Activated T-cell treated with anti-CD3 and anti-CD28 coated beads, Interleukin-2, amount 50 U/mL, for 72 hours (primary cell): Measurements from ENCODE around the gene FOXA3. TPM values are rescaled to one million over a fixed set of nuclear protein-coding genes. Genes with fewer than 3 reads are reported as not detected.
A peak's percentile ranks its signal among the peaks of the same experiment; 100 is the strongest.

Experiments used
- ATAC-seq, 2 donors: fragments of 150-1000 bp; cut with Tn5 transposase; replicated peaks in 1 of 2; 2 replicates each; pipeline ENCODE4 v1.10.0; 2021; ENCODE audit warnings: moderate library complexity in 2 of 2, mild to moderate bottlenecking in 1 of 2
- DNase-seq, 2 donors: peaks; one replicate each; pipeline ENCODE4 v3.0.0; 2021 to 2022; ENCODE audit warnings: mixed read lengths in 1 of 2
- H3K27ac Mint-ChIP-seq: one replicate; pipeline ENCODE4 v1.8.0; 2022; ENCODE audit warnings: mild to moderate bottlenecking, moderate library complexity, mixed read lengths
- H3K27me3 Mint-ChIP-seq: one replicate; pipeline ENCODE4 v1.8.0; 2022; ENCODE audit warnings: low read depth, mixed read lengths
- H3K36me3 Mint-ChIP-seq, 2 donors: one replicate each; pipeline ENCODE4 v1.8.0; 2022; ENCODE audit warnings: mixed read lengths in 2 of 2, mild to moderate bottlenecking in 1 of 2; ENCODE audit not compliant: insufficient read depth in 2 of 2
- H3K4me1 Mint-ChIP-seq: one replicate; pipeline ENCODE4 v1.8.0; 2022; ENCODE audit warnings: low read depth, mixed read lengths
- H3K4me3 Mint-ChIP-seq, 2 donors: one replicate each; pipeline ENCODE4 v1.8.0; 2022; ENCODE audit warnings: mild to moderate bottlenecking in 2 of 2, mixed read lengths in 2 of 2, moderate library complexity in 2 of 2
- H3K9me3 Mint-ChIP-seq, 2 donors: one replicate each; pipeline ENCODE4 v1.8.0; 2022; ENCODE audit warnings: mixed read lengths in 2 of 2
- total RNA-seq, 2 donors: library from RNA; stranded (reverse); gene quantifications; one replicate each; pipeline ENCODE4 v1.2.3, GENCODE V29; 2022

The FOXA3 gene
- total RNA-seq, 2 donors from 2014 or later: 0.88 to 1.6 TPM

- Mint-ChIP-seq H3K36me3 (peaks cover 5 to 11% of the 10 kb centered on the region in 2 donors), H3K27ac (no peak overlapping the region), H3K9me3 (no peaks in the 10 kb centered on the region), H3K27me3 (no peaks in the 10 kb centered on the region), H3K4me1 (peaks cover 4% of the 10 kb centered on the region), H3K4me3 (no peak overlapping the region)
- no peak for DNase-seq
- ATAC-seq: no peak
Measured at GRCh38 chr19:45823182-45823581, 40.9 kb upstream of the FOXA3 start.

GRCh38 chr19:45824041-45824471 lies 40.1 kb upstream of the FOXA3 start:
- H3K9me3 Mint-ChIP-seq: no peaks in the 10 kb centered on the region
- peaks cover 10 to 15% of the 10 kb centered on the region in 2 donors for H3K36me3 Mint-ChIP-seq
- DNase-seq (no peak), ATAC-seq (no peak)
- H3K27me3 Mint-ChIP-seq: no peaks in the 10 kb centered on the region
- H3K27ac Mint-ChIP-seq: no peak overlapping the region
- no peak overlapping the region for H3K4me3 Mint-ChIP-seq
- H3K4me1 Mint-ChIP-seq: peaks cover 4% of the 10 kb centered on the region

DNA sequence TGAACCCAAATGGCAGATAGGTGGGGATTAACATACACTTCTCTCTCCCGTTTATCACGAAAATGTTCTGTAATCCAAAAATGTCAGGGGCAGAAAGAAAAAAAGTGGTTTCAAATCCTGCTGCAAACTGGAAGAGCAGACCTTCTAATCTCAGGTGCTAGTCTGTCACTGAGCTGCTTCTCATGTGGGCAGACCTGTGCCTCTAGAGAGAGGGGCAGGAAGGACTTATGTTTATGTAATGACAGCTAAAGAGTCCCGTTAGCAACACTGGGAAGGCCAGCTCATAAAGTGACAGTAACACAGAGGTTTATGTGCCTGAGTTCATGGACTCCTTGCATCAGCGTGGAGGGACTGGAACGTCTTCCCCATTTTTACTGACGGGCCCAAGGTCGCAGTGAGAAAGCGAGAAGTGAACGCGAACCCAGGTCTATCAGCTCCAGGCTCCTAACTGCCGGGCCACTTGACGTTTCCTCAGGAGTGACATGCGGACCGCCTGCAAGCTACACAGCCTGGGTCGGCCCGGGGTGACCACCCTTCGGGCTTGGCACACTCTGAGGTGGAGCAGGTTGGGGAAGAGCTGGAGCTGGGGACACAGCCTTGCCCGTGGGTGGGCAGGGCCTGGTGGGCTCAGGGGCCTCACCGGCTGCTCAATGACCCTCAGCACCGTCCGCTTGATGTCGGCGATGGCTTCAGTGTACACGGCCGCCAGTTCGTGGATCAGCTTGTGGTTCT lies 39.4 kb upstream of the FOXA3 start:
- Mint-ChIP-seq H3K27ac (no peak overlapping the region), H3K36me3 (peaks cover 10 to 17% of the 10 kb centered on the region in 2 donors), H3K4me3 (no peak overlapping the region), H3K27me3 (no peaks in the 10 kb centered on the region), H3K9me3 (no peaks in the 10 kb centered on the region), H3K4me1 (peaks cover 4% of the 10 kb centered on the region)
- ATAC-seq (no peak), DNase-seq (no peak)

- no peak for DNase-seq
- H3K27ac Mint-ChIP-seq: no peak overlapping the region
- peaks cover 10 to 19% of the 10 kb centered on the region in 2 donors for H3K36me3 Mint-ChIP-seq
Measured at GRCh38 chr19:45825263-45825605, 38.9 kb upstream of the FOXA3 start.

GRCh38 chr19:45825917-45826893 lies 37.9 kb upstream of the FOXA3 start:
- peaks cover 10 to 24% of the 10 kb centered on the region in 2 donors for H3K36me3 Mint-ChIP-seq
- peaks cover 4% of the 10 kb centered on the region for H3K4me1 Mint-ChIP-seq
- peak overlapping the region; percentile 12 for H3K27ac Mint-ChIP-seq
- H3K27me3 Mint-ChIP-seq: no peaks in the 10 kb centered on the region
- no peak for DNase-seq
- ATAC-seq: no peak
- H3K9me3 Mint-ChIP-seq: no peaks in the 10 kb centered on the region
- H3K4me3 Mint-ChIP-seq: no peak overlapping the region

More at GRCh38 chr19:45825263-45825605, 38.9 kb upstream of the FOXA3 start:
- H3K27me3 Mint-ChIP-seq: no peaks in the 10 kb centered on the region
- no peaks in the 10 kb centered on the region for H3K9me3 Mint-ChIP-seq
- H3K4me3 Mint-ChIP-seq: no peak overlapping the region
- peaks cover 4% of the 10 kb centered on the region for H3K4me1 Mint-ChIP-seq
- no peak for ATAC-seq

DNA sequence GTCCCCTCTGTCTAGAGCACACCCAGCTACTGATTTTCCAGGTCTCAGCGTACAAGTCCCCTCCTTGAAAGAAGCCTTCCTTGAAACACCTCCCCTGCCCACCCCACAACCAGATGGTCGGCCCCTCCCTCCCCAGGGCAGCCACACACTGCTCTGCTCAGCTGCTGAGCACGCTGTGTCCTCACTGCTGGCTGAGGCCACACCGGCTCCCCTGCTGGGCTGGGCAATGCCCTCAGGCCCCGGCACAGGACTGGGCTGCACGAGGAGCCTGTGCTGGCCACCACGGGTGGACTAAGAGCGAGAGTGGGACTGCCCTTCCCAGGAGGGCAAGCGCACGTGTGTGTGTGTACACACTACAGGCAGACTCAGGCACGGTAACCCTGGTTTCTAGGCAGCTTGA lies 37.2 kb upstream of the FOXA3 start:
- no peak overlapping the region for H3K4me3 Mint-ChIP-seq
- peaks cover 4% of the 10 kb centered on the region for H3K4me1 Mint-ChIP-seq
- ATAC-seq: no peak
- H3K27me3 Mint-ChIP-seq: no peaks in the 10 kb centered on the region
- no peak overlapping the region for H3K27ac Mint-ChIP-seq
- H3K36me3 Mint-ChIP-seq: peaks cover 12 to 29% of the 10 kb centered on the region in 2 donors
- no peak for DNase-seq
- H3K9me3 Mint-ChIP-seq: no peaks in the 10 kb centered on the region

DNA sequence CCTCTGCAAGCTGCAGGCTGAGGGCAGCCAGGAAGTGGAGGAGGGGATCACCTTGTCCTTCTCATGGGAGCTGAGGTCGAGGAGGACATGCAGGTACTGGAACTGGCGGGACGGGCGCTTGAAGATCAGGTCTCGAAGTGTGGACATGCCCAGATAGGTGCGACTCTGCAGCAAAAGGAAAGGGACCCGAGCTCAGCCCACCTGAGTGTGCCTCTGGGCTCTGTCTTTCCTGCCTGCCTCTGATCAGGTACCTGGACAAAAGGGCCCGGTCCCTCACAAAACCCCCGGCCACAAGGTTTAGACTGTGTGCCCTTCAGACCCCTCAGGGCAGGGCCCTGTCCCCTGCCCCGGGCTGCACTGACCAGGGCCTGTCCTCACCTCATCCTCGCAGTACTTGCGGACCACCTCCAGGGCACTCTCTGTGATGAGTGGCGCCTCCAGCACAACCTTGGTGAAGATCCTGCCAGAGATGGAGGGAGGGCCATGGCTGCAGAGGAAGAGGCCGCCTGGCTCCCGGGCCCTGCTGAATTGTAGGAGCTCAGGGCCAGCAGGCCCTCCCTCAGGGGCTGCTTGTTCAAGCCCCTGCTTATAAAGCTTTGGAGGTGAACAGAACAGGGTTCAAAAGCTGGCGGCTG lies 36.5 kb upstream of the FOXA3 start:
- DNase-seq (no peak), ATAC-seq (no peak)
- Mint-ChIP-seq H3K4me1 (peaks cover 4% of the 10 kb centered on the region), H3K36me3 (peaks cover 12 to 32% of the 10 kb centered on the region in 2 donors), H3K27me3 (no peaks in the 10 kb centered on the region), H3K4me3 (no peak overlapping the region), H3K27ac (no peak overlapping the region), H3K9me3 (no peaks in the 10 kb centered on the region)

GRCh38 chr19:45828523-45828922 lies 35.6 kb upstream of the FOXA3 start:
- ATAC-seq (no peak), DNase-seq (no peak)
- Mint-ChIP-seq H3K36me3 (peaks cover 12 to 33% of the 10 kb centered on the region in 2 donors), H3K4me3 (no peak overlapping the region), H3K27ac (peak overlapping the region; percentile 26), H3K27me3 (no peaks in the 10 kb centered on the region), H3K4me1 (peaks cover 4% of the 10 kb centered on the region), H3K9me3 (no peaks in the 10 kb centered on the region)

GRCh38 chr19:45828945-45829344 lies 35.2 kb upstream of the FOXA3 start:
- ATAC-seq (no peak), DNase-seq (no peak)
- Mint-ChIP-seq H3K4me1 (peaks cover 4% of the 10 kb centered on the region), H3K4me3 (no peak overlapping the region), H3K27ac (no peak overlapping the region), H3K36me3 (peaks cover 12 to 33% of the 10 kb centered on the region in 2 donors), H3K27me3 (no peaks in the 10 kb centered on the region), H3K9me3 (no peaks in the 10 kb centered on the region)

DNA sequence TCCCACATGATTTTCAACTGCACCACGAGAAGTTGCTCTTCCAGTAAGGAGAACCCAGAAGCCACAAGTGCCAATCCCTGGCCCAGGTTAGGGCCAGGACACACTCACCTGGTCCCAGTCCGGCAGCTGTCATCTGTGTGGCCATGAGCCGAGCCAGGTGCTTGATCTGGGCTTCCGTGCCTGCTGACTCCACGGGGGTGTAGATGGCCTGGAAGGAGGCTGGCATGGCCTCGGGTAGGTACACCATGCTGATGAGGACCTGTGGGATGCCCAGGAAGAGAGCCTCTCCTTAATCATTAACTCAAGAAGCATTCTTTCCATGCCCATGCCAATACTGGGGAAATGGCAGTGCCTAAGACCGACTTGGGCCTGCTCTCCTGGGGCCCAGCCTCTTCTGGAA lies 29.2 kb upstream of the FOXA3 start:
- no peak overlapping the region for H3K4me3 Mint-ChIP-seq
- H3K27me3 Mint-ChIP-seq: no peaks in the 10 kb centered on the region
- ATAC-seq (no peak), DNase-seq (no peak)
- H3K36me3 Mint-ChIP-seq: peaks cover 16 to 51% of the 10 kb centered on the region in 2 donors
- H3K9me3 Mint-ChIP-seq: no peaks in the 10 kb centered on the region
- no peaks in the 10 kb centered on the region for H3K4me1 Mint-ChIP-seq
- H3K27ac Mint-ChIP-seq: no peak overlapping the region

DNA sequence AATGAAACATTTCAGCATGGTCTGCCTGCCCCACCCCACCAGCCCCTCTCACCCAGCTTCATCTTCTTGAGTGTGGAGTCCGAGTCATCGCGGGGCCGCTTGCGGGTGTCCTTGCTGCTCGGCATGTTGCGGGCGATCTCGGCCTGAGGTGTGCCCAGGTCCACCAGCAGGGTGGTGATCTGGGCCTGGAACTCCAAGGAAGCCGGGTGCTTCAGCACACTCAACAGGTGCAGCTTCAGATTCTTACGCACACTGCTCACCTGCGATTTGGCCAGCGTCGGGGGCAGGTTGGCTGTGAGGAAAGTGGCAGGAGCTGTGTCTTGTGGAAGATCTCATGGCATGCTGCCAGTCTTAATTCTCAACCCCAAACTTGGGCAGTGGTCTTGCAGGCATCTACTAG lies 21.9 kb upstream of the FOXA3 start:
- ATAC-seq (no peak), DNase-seq (no peak)
- Mint-ChIP-seq H3K27ac (no peak overlapping the region), H3K9me3 (no peaks in the 10 kb centered on the region), H3K4me1 (no peaks in the 10 kb centered on the region), H3K36me3 (peaks cover 13 to 58% of the 10 kb centered on the region in 2 donors), H3K27me3 (no peaks in the 10 kb centered on the region), H3K4me3 (no peak overlapping the region)

- no peak for DNase-seq
- H3K36me3 Mint-ChIP-seq: peaks cover 11 to 43% of the 10 kb centered on the region in 2 donors
- no peak overlapping the region for H3K4me3 Mint-ChIP-seq
- ATAC-seq: no peak
- H3K27me3 Mint-ChIP-seq: no peaks in the 10 kb centered on the region
- H3K27ac Mint-ChIP-seq: no peak overlapping the region
- no peaks in the 10 kb centered on the region for H3K4me1 Mint-ChIP-seq
- H3K9me3 Mint-ChIP-seq: no peaks in the 10 kb centered on the region
Measured at GRCh38 chr19:45847663-45848062, 16.5 kb upstream of the FOXA3 start.

- Mint-ChIP-seq H3K27me3 (no peaks in the 10 kb centered on the region), H3K9me3 (no peaks in the 10 kb centered on the region), H3K4me3 (no peak overlapping the region), H3K36me3 (peaks cover 11 to 39% of the 10 kb centered on the region in 2 donors), H3K27ac (no peak overlapping the region), H3K4me1 (no peaks in the 10 kb centered on the region)
- ATAC-seq (no peak), DNase-seq (no peak)
Measured at GRCh38 chr19:45848922-45849321, 15.2 kb upstream of the FOXA3 start.
